Effector memory CD8-positive, alpha-beta T cell (primary cell): ENCODE measurements around the gene ZNF346.

Source experiments
- ATAC-seq: fragments of 150-1000 bp; cut with Tn5 transposase; replicated peaks from 2 replicates; pipeline ENCODE4 v1.10.0; 2021; ENCODE audit warnings: mild to moderate bottlenecking, moderate library complexity
- DNase-seq, 3 experiments: peaks; one replicate each; pipeline ENCODE4 v3.0.0; 2021
- H3K27ac Mint-ChIP-seq, 2 donors: one replicate each; pipeline ENCODE4 v1.8.0; 2022; ENCODE audit warnings: mild to moderate bottlenecking in 2 of 2, mixed read lengths in 2 of 2, moderate library complexity in 2 of 2
- H3K27me3 Mint-ChIP-seq, 2 donors: one replicate each; pipeline ENCODE4 v1.8.0; 2022; ENCODE audit warnings: mixed read lengths in 2 of 2
- H3K36me3 Mint-ChIP-seq: one replicate; pipeline ENCODE4 v1.8.0; 2022; ENCODE audit warnings: mild to moderate bottlenecking, moderate library complexity, mixed read lengths; ENCODE audit not compliant: insufficient read depth
- H3K4me1 Mint-ChIP-seq, 2 donors: one replicate each; pipeline ENCODE4 v1.8.0; 2022; ENCODE audit warnings: low read depth in 2 of 2, mixed read lengths in 2 of 2
- H3K4me3 Mint-ChIP-seq, 2 donors: one replicate each; pipeline ENCODE4 v1.8.0; 2022; ENCODE audit warnings: mild to moderate bottlenecking in 2 of 2, mixed read lengths in 2 of 2, moderate library complexity in 2 of 2
- H3K9me3 Mint-ChIP-seq, 2 donors: one replicate each; pipeline ENCODE4 v1.8.0; 2022; ENCODE audit warnings: mixed read lengths in 2 of 2

Gene ZNF346

GRCh38 chr5:177086654-177087397 is 64.3 kb downstream of the ZNF346 start, which contains the start of gene FGFR4:
Gene FGFR4 (plus strand): TSS chr5:177086915. CDS start chr5:177089603, 2,688 bp downstream.
- peaks cover 14 to 16% of the 10 kb centered on the region in 2 donors for H3K27me3 Mint-ChIP-seq
- H3K27ac Mint-ChIP-seq, result peak within 1 kb of the TSS in 1 of 2 donors; percentile 8
- H3K36me3 Mint-ChIP-seq, result no peaks in the 10 kb centered on the region
- peak within 1 kb of the TSS; percentile 66 to 85 for H3K4me3 Mint-ChIP-seq
- DNase-seq (peak; percentile 65 to 70 (median 68)), ATAC-seq (peak; percentile 86)
- peaks cover 7 to 10% of the 10 kb centered on the region in 2 donors for H3K4me1 Mint-ChIP-seq
- no peaks in the 10 kb centered on the region for H3K9me3 Mint-ChIP-seq

- Mint-ChIP-seq H3K36me3 (no peaks in the 10 kb centered on the region), H3K4me3 (peak overlapping the region in 1 of 2 donors; percentile 59), H3K27ac (peak overlapping the region in 1 of 2 donors; percentile 8), H3K9me3 (no peaks in the 10 kb centered on the region), H3K4me1 (peaks cover 7 to 10% of the 10 kb centered on the region in 2 donors), H3K27me3 (peaks cover 13 to 19% of the 10 kb centered on the region in 2 donors)
- no peak for DNase-seq
- ATAC-seq, result no peak
These were observed 65.0 kb downstream of the ZNF346 start for GRCh38 chr5:177087398-177088005.

GRCh38 chr5:177089127-177089526 is 66.6 kb downstream of the ZNF346 start:
- Mint-ChIP-seq H3K9me3 (no peaks in the 10 kb centered on the region), H3K4me3 (no peak overlapping the region), H3K36me3 (no peaks in the 10 kb centered on the region), H3K27ac (no peak overlapping the region), H3K4me1 (peaks cover 7 to 10% of the 10 kb centered on the region in 2 donors), H3K27me3 (peaks cover 6 to 19% of the 10 kb centered on the region in 2 donors)
- ATAC-seq, result no peak
- DNase-seq, result no peak

GRCh38 chr5:177089825-177090641 is 67.5 kb downstream of the ZNF346 start:
- Mint-ChIP-seq H3K27ac (no peak overlapping the region), H3K4me1 (peaks cover 7 to 10% of the 10 kb centered on the region in 2 donors), H3K36me3 (peaks cover 3% of the 10 kb centered on the region), H3K27me3 (peaks cover 6 to 19% of the 10 kb centered on the region in 2 donors), H3K4me3 (no peak overlapping the region), H3K9me3 (no peaks in the 10 kb centered on the region)
- ATAC-seq, result no peak
- no peak for DNase-seq

- DNase-seq, result no peak
- peaks cover 3% of the 10 kb centered on the region for H3K36me3 Mint-ChIP-seq
- no peak for ATAC-seq
- peaks cover 7 to 10% of the 10 kb centered on the region in 2 donors for H3K4me1 Mint-ChIP-seq
- peaks cover 6 to 19% of the 10 kb centered on the region in 2 donors for H3K27me3 Mint-ChIP-seq
- H3K27ac Mint-ChIP-seq, result no peak overlapping the region
- no peak overlapping the region for H3K4me3 Mint-ChIP-seq
- H3K9me3 Mint-ChIP-seq, result no peaks in the 10 kb centered on the region
These were observed 68.3 kb downstream of the ZNF346 start for GRCh38 chr5:177090813-177091212.

GRCh38 chr5:177091232-177091631 is 68.7 kb downstream of the ZNF346 start:
- no peak for ATAC-seq
- H3K27ac Mint-ChIP-seq, result peak overlapping the region in 1 of 2 donors; percentile 2
- no peak overlapping the region for H3K4me3 Mint-ChIP-seq
- no peaks in the 10 kb centered on the region for H3K9me3 Mint-ChIP-seq
- peaks cover 3 to 7% of the 10 kb centered on the region in 2 donors for H3K4me1 Mint-ChIP-seq
- no peak for DNase-seq
- peaks cover 6 to 19% of the 10 kb centered on the region in 2 donors for H3K27me3 Mint-ChIP-seq
- peaks cover 3% of the 10 kb centered on the region for H3K36me3 Mint-ChIP-seq

- DNase-seq (no peak), ATAC-seq (no peak)
- no peaks in the 10 kb centered on the region for H3K9me3 Mint-ChIP-seq
- H3K27ac Mint-ChIP-seq, result no peak overlapping the region
- H3K36me3 Mint-ChIP-seq, result peaks cover 5% of the 10 kb centered on the region
- peaks cover 5 to 16% of the 10 kb centered on the region in 2 donors for H3K27me3 Mint-ChIP-seq
- H3K4me1 Mint-ChIP-seq, result peaks cover 0 to 4% of the 10 kb centered on the region in 2 donors
- no peak overlapping the region for H3K4me3 Mint-ChIP-seq
These were observed 69.9 kb downstream of the ZNF346 start for GRCh38 chr5:177092178-177093081.

- Mint-ChIP-seq H3K27me3 (peaks cover 0 to 9% of the 10 kb centered on the region in 2 donors), H3K27ac (no peak overlapping the region), H3K36me3 (peaks cover 6% of the 10 kb centered on the region), H3K4me1 (no peaks in the 10 kb centered on the region), H3K9me3 (no peaks in the 10 kb centered on the region), H3K4me3 (no peak overlapping the region)
- ATAC-seq (no peak), DNase-seq (no peak)
These were observed 70.7 kb downstream of the ZNF346 start for GRCh38 chr5:177093082-177093712.

- no peak overlapping the region for H3K27ac Mint-ChIP-seq
- H3K4me3 Mint-ChIP-seq, result no peak overlapping the region
- H3K27me3 Mint-ChIP-seq, result peaks cover 0 to 13% of the 10 kb centered on the region in 2 donors
- no peaks in the 10 kb centered on the region for H3K4me1 Mint-ChIP-seq
- no peaks in the 10 kb centered on the region for H3K9me3 Mint-ChIP-seq
- no peak for ATAC-seq
- no peak for DNase-seq
- peaks cover 6% of the 10 kb centered on the region for H3K36me3 Mint-ChIP-seq
These were observed 71.3 kb downstream of the ZNF346 start for GRCh38 chr5:177093803-177094202.

- H3K27me3 Mint-ChIP-seq, result peaks cover under 1 to 16% of the 10 kb centered on the region in 2 donors
- H3K4me1 Mint-ChIP-seq, result no peaks in the 10 kb centered on the region
- ATAC-seq (no peak), DNase-seq (no peak)
- peaks cover 7% of the 10 kb centered on the region for H3K36me3 Mint-ChIP-seq
- H3K9me3 Mint-ChIP-seq, result no peaks in the 10 kb centered on the region
- no peak overlapping the region for H3K27ac Mint-ChIP-seq
- H3K4me3 Mint-ChIP-seq, result no peak overlapping the region
These were observed 72.0 kb downstream of the ZNF346 start for GRCh38 chr5:177094224-177095087.

GRCh38 chr5:177095088-177095669 is 72.7 kb downstream of the ZNF346 start:
- peaks cover 9% of the 10 kb centered on the region for H3K36me3 Mint-ChIP-seq
- no peaks in the 10 kb centered on the region for H3K4me1 Mint-ChIP-seq
- peaks cover 7 to 18% of the 10 kb centered on the region in 2 donors for H3K27me3 Mint-ChIP-seq
- H3K4me3 Mint-ChIP-seq, result no peak overlapping the region
- DNase-seq, result no peak
- ATAC-seq, result no peak
- H3K9me3 Mint-ChIP-seq, result no peaks in the 10 kb centered on the region
- no peak overlapping the region for H3K27ac Mint-ChIP-seq
